ENCODE results near the gene AREL1. TPM values are rescaled to one million over a fixed set of nuclear protein-coding genes. Genes with fewer than 3 reads are reported as not detected.

The AREL1 gene
- polyA plus RNA-seq, 1 donor (not counting 4 experiments of a cell fraction or from before 2014, with no cell fraction given) = 31.2 TPM

- H3K4me1 ChIP-seq (ENCODE audit: control insufficient read depth, extremely low read depth, insufficient read depth, low read length) = peaks cover 5% of the 10 kb centered on the region
- H3K4me2 ChIP-seq (ENCODE audit: control insufficient read depth, extremely low read depth, insufficient read depth, low read depth, low read length) = no peak overlapping the region
- no peaks in the 10 kb centered on the region for H3K27me3 ChIP-seq (ENCODE audit: control insufficient read depth, extremely low read depth, insufficient read depth, low read length)
- no peak for DNase-seq (ENCODE audit: low read depth, low spot score)
- TF ChIP-seq EZH2 (IDR thresholded peaks at IDR 0.05; ENCODE audit: low read length) (no peak), CTCF (optimal IDR thresholded peaks at IDR 0.05 in 1 of 3, IDR thresholded peaks at IDR 0.05 in 1 of 3, conservative IDR thresholded peaks at IDR 0.05 in 1 of 3; ENCODE audit: extremely low read depth in 1 of 3, insufficient read depth in 2 of 3, low read length in 3 of 3) (no peak)
- dilution Hi-C loops (cut with MboI; ENCODE audit: extremely low pct_ligation_motif_present, low sequenced_read_pairs) = no loop called here
- peaks cover 95% of the 10 kb centered on the region for H3K79me2 ChIP-seq (ENCODE audit: control insufficient read depth, insufficient read depth, low read length)
- no peak overlapping the region for H2AFZ ChIP-seq (ENCODE audit: control insufficient read depth, low read length)
- H3K9ac ChIP-seq (ENCODE audit: control insufficient read depth, extremely low read depth, insufficient read depth, low read length) = no peak overlapping the region
- H3K9me1 ChIP-seq (ENCODE audit: control insufficient read depth, extremely low read depth, insufficient read depth, low read length) = no peaks in the 10 kb centered on the region
- H3K36me3 ChIP-seq (ENCODE audit: control insufficient read depth in 2 of 2, extremely low read depth in 1 of 2, insufficient read depth in 2 of 2, low read length in 2 of 2) = peaks cover 0 to 1% of the 10 kb centered on the region in 2 experiments
- no peak overlapping the region for H3K27ac ChIP-seq (ENCODE audit: control insufficient read depth, insufficient read depth, low read length)
- peaks cover 2% of the 10 kb centered on the region for H4K20me1 ChIP-seq (ENCODE audit: control insufficient read depth, extremely low read depth, insufficient read depth, low read length)
- no peak overlapping the region for H3K4me3 ChIP-seq (ENCODE audit: control insufficient read depth in 2 of 3, extremely low read depth in 1 of 3, insufficient read depth in 2 of 3, low read depth in 1 of 3, low read length in 3 of 3)
- H3K9me3 ChIP-seq (ENCODE audit: control insufficient read depth, low read depth, low read length) = peaks cover 5% of the 10 kb centered on the region
- no peak for FAIRE-seq
Measured at GRCh38 chr14:74705613-74706500, 7.0 kb downstream of the AREL1 start.

GRCh38 chr14:74704656-74705055 is 8.2 kb downstream of the AREL1 start:
- H3K9me1 ChIP-seq (ENCODE audit: control insufficient read depth, extremely low read depth, insufficient read depth, low read length) = no peaks in the 10 kb centered on the region
- no peaks in the 10 kb centered on the region for H3K27me3 ChIP-seq (ENCODE audit: control insufficient read depth, extremely low read depth, insufficient read depth, low read length)
- TF ChIP-seq EZH2 (IDR thresholded peaks at IDR 0.05; ENCODE audit: low read length) (no peak), CTCF (optimal IDR thresholded peaks at IDR 0.05 in 1 of 3, IDR thresholded peaks at IDR 0.05 in 1 of 3, conservative IDR thresholded peaks at IDR 0.05 in 1 of 3; ENCODE audit: extremely low read depth in 1 of 3, insufficient read depth in 2 of 3, low read length in 3 of 3) (no peak)
- H3K27ac ChIP-seq (ENCODE audit: control insufficient read depth, insufficient read depth, low read length) = no peak overlapping the region
- DNase-seq (ENCODE audit: low read depth, low spot score) = no peak
- no peak for FAIRE-seq
- no peak overlapping the region for H3K4me2 ChIP-seq (ENCODE audit: control insufficient read depth, extremely low read depth, insufficient read depth, low read depth, low read length)
- no peak overlapping the region for H3K4me3 ChIP-seq (ENCODE audit: control insufficient read depth in 2 of 3, extremely low read depth in 1 of 3, insufficient read depth in 2 of 3, low read depth in 1 of 3, low read length in 3 of 3)
- peaks cover 2% of the 10 kb centered on the region for H4K20me1 ChIP-seq (ENCODE audit: control insufficient read depth, extremely low read depth, insufficient read depth, low read length)
- no peak overlapping the region for H3K9ac ChIP-seq (ENCODE audit: control insufficient read depth, extremely low read depth, insufficient read depth, low read length)
- no peak overlapping the region for H2AFZ ChIP-seq (ENCODE audit: control insufficient read depth, low read length)
- dilution Hi-C loops (cut with MboI; ENCODE audit: extremely low pct_ligation_motif_present, low sequenced_read_pairs) = no loop called here
- peaks cover 8% of the 10 kb centered on the region for H3K4me1 ChIP-seq (ENCODE audit: control insufficient read depth, extremely low read depth, insufficient read depth, low read length)
- H3K79me2 ChIP-seq (ENCODE audit: control insufficient read depth, insufficient read depth, low read length) = peaks cover 91% of the 10 kb centered on the region
- peaks cover 0 to 1% of the 10 kb centered on the region in 2 experiments for H3K36me3 ChIP-seq (ENCODE audit: control insufficient read depth in 2 of 2, extremely low read depth in 1 of 2, insufficient read depth in 2 of 2, low read length in 2 of 2)
- peaks cover 5% of the 10 kb centered on the region for H3K9me3 ChIP-seq (ENCODE audit: control insufficient read depth, low read depth, low read length)

Data from keratinocyte (primary cell).